HUDEP-2 (cell line): ENCODE measurements around the gene LPP.

Source experiments
- DNase-seq, 76 experiments: peaks; one replicate each; lab custom pipeline; 2025; ENCODE audit not compliant: unreplicated experiment in 76 of 76; lab: John Stamatoyannopoulos, UW

LPP gene

GRCh38 chr3:188168648-188169047 lies 14.7 kb downstream of the LPP start:
- no peak for DNase-seq

DNA sequence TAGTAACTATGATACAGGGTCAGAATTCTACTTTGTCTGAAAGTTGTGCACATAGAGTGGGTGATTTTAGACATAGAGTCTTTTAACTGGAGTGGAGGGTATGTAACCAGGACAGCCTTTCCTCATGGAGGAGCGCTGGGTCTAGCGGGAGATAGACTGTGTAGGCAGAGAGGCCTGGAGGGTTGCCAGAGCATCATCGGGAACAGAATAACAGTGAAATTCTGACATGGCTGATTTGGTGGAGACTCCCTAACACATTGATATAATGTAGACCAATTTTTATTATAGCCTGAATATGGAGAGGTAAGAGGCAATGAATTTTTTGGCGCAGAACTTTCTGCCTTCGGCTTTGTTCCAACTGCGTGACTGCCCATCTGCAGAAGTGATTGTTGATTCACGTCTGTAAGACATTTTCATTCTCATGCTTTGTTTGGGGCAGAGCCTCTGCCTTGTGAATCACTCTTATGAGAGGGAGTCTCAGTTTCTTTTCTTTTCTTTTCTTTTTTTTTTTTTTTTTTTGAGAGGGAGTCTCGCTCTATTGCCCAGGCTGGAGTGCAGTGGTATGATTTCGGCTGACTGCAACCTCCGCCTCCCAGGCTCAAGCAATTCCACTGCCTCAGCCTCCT lies 16.0 kb downstream of the LPP start:
- no peak for DNase-seq

- DNase-seq: no peak
Observed at GRCh38 chr3:188170461-188171459, 16.8 kb downstream of the LPP start.

GRCh38 chr3:188171682-188172467 lies 17.9 kb downstream of the LPP start:
- DNase-seq: no peak

- DNase-seq: no peak
Observed at GRCh38 chr3:188174317-188175044, 20.5 kb downstream of the LPP start.

DNA sequence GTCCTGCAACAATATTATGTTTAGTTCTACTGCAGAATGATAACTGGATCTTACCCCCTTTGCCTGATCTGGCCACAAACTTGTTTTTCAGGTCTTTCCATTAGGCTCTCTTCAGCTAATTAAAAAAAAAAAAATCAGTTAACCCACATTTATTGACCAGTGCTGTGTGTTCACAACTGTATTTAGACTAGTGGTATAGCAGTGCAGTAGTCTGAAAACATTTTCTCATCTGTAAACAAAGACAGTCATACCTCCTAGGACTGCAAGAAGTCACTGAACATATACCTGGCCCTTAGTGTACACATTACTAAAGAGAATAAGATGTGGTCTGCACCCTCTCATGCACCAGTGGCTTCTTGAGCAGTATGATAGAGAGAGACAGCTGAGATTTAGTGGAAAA lies 22.5 kb downstream of the LPP start:
- DNase-seq: no peak

- no peak for DNase-seq
Observed at GRCh38 chr3:188176884-188177283, 22.9 kb downstream of the LPP start.

DNA sequence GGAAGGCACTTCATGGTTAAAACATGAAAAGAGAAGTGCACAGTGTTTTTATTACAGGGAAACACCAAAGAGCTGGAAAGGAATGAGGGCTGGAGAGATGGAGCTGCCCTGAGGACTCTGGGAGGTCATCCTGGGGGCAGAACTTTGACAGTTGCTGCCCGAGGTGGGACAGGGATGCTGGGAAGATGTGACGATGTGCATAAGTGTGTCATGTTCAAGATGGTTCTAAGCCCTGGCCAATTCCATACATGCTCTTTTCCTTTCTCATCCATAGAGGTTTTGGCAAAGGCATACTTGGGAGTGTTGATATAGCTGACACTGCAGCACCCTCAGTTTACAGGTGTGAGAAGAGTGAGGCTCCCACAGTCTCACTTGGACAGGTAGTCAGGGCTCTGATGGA lies 23.8 kb downstream of the LPP start:
- DNase-seq: no peak

DNA sequence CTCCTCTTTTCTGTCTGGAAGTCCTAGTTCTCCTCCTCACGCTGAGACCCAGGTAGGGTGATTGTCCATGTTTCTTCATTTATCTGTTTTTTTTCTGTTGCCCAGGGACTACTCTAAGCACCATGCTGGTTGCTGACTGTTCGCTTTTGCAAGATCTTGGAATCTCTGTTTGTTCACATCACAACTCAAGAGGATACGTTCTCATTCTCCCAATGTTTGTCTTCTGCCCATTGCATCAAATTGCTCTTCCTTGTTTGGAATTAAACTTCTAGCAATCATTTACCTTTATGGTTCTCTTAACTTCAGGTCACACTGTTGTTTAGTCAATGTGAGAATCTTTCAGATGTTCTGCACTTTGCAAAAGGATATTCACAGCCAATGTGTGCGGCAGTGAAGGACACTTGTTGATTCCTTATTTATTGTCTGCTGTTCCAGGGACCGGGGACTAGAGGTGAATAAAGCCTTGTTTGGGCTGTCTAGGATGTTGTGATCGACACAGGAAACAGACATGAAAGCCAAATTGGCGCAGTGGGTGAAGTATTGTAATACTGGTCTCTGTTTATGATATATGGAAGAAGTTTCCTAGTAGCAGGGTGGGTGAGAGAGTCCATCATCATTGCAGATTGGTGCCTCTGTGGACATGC lies 24.5 kb downstream of the LPP start:
- no peak for DNase-seq

DNA sequence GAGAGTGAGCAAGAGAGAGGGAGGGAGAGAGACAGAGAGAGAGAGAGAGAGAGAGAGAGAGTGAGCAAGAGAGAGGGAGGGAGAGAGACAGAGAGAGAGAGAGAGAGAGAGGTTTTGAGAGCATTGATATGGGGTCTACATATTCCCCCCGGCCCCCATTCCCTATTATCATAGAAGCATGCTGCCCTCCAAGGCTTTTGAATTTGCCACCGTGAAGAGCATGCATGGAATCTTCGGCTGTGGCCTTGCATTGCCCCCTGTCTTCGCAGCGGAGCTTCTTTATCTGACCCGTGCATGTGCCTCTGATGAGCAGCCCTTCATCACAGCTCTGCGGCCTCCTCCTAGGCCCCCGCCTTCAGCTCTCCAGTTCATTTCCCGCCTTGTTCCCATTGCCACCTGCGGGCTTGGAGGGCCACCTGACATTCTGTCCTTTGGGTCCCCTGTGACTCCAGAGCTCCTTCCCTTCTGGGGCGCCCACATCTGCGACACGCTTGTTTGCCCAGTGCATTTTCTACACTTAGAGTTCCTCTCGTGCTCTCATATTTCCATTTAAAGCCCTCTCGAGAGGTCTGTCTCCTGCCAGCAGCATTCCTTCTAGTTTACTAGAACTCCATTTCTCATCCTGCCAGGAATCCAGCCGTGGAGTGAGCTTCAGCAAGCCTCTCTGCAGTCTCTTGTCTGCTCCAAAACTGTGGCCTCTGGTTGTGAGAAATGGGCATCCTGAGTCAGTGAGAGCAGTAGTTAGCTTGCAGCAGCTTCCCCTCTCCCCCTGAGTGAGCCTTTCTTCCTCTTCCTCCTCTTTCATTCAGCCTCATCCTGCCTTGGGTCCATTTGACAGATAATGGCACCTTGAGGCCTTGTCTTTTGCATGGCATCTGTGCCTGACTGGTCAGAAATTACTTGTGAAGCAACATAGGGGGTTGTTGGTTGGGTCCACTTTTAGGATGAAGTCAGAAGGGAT lies 25.3 kb downstream of the LPP start:
- no peak for DNase-seq

DNA sequence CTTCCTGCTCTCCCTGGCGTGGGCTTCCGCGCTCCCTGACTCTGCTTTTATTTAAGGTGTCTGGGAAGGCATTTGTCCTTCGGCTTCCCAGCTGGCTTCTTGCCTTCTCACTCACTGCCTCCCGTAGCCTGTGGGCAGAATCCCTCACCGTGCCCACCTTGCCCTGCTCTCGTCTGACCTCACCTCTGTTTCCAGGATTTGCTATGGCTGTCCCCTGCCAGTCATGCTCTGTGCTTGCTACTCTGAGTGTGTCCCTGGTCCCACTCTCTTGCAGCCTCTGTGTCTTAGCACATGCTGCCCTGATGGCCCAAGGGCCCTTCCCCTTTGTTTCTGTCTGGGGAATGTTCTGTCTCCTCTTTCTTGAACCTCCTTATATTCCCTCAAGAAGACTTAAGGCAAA lies 26.2 kb downstream of the LPP start:
- DNase-seq: no peak

DNA sequence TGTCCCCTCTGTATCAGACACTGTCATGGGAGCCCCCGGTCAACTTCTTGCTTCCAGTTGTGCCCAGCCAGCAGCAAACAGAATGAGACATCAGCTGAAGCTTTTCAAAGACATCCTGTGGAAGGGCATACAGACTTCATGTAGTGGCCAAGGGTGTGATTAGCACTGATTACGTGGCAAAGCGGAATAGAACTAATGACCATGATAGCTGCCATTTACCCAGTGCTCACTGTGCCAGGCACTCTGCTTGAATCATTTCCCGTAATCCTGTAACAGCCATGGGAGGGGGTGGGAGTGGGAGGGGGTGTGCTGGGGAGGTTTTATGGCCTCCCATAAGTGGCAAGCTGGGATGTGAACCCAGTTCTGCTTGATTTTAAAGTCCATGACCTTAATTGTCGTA lies 29.5 kb downstream of the LPP start:
- DNase-seq: no peak

- DNase-seq: no peak
Observed at GRCh38 chr3:188184160-188184559, 30.2 kb downstream of the LPP start.

DNA sequence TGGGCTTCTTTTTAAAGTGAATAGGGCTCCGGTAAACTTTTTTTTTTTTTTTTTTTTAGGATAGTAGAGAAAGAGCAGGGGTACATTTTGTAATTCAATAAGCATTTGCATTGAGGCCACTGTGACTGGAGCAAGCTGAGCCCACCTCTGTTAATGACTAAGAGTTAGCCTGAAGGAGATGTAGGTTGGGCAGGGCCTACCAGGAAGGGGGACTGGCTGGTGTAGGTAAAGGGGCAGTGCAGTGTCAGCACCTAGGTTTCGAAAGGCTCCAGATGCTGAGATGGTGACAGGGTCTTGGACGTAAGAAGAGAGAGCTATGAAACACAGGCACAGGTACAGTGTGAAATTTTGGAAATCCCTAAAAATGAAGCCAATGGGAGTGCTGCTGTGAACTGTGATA lies 30.7 kb downstream of the LPP start:
- no peak for DNase-seq

GRCh38 chr3:188185717-188186251 lies 31.8 kb downstream of the LPP start:
- no peak for DNase-seq

DNA sequence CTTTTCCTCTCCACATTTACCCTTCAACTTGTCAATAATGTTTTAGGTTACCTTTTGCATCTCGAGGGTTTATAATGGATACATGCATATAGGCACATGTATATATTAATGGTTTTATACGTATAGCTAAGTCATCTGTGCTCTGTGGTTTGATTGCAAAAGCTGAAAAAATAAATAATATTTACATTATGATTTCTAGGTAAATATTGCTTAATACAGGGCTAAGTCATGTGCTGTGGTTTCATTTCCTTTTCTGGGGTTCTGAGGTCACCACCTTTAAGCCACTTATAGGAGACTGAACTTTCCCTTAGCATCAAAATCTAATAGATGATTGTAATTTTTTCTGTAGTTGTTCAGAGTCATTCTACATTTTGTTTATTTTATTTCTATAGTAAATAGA lies 33.1 kb downstream of the LPP start:
- no peak for DNase-seq

DNA sequence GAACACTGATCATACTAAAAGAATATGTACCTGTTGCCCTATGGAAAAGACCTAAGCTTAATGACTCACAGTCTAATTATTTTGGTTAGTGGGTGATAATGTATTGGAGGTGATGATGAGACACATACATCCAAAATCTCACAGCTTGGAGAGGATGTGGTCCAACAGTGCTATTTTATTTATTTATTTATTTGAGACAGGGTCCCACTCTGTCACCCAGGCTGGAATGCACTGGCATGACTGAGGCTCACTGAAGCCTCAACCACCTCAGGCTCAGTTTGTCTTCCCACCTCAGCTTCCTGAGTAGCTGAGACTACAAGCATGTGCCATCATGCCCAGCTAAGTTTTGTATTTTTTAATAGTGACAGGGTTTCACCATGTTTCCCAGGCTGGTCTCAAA lies 35.0 kb downstream of the LPP start:
- no peak for DNase-seq

DNA sequence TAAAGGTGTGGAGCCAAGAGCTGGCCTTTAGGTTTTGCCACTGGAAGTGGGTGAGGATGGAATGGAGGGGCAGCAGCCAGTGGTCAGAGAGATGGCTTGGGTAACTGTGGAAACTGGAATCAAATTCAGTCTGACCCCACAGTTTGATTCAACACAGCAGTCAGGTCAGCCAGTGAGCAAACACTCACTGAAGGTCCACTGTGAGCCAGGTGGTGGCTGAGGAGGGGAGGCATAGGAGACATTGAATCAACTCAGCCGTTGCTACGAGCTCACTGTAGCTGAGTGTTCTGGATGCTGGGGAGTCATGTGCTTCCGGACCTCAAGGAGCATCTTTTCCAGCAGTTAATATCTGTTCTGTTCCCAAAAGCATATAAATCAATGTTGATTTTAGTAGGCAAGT lies 37.5 kb downstream of the LPP start:
- no peak for DNase-seq

DNA sequence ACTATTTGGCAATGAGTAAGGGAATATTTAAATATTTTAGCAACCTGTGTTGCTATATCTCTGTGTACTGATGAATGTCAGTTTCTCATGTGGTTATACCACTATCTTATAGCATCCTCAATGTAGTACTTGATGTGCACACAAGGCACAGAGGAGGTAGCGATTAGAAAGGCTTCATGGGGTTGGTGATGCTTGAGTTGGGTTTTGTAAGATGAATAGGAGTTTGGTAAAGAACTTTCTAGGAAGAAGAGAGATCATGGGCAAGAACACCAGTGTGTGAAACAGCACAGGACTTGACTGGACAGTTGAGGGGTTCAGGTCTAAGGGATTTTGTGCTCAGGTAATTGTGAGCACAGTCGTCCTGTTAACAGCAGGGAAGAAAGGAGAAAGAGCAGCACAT lies 38.1 kb downstream of the LPP start:
- no peak for DNase-seq
